ENCODE data around the gene GGPS1. TPM values are rescaled to one million over a fixed set of nuclear protein-coding genes. Genes with fewer than 3 reads are reported as not detected.

The GGPS1 gene
- total and polyA plus RNA-seq, 2 of the 8 experiments (the other 6 are each of a cell fraction or from before 2014, with no cell fraction given), result 20.9 to 43.6 TPM

- Histone ChIP-seq H2BK20ac (ENCODE audit: low read length) (no peak overlapping the region), H3K23ac (ENCODE audit: insufficient read length) (no peak overlapping the region), H3K23me2 (ENCODE audit: low read depth, low read length) (no peaks in the 10 kb centered on the region), H2AFZ (ENCODE audit: low read length) (no peak overlapping the region), H3K4me2 (ENCODE audit: insufficient read depth in 1 of 2, low read depth in 2 of 2, low read length in 2 of 2) (no peak overlapping the region), H3K79me2 (ENCODE audit: control insufficient read depth in 1 of 2, insufficient read depth in 2 of 2, low read length in 2 of 2) (peaks cover 31 to 96% of the 10 kb centered on the region in 2 experiments), H3K4me1 (replicated peaks in 1 of 4; ENCODE audit: control insufficient read depth in 3 of 4, insufficient read depth in 4 of 4, low read length in 3 of 4) (peaks cover 0 to 2% (median 0%) of the 10 kb centered on the region in 4 experiments; a peak in 2 of 7 replicates), H3K9me3 (ENCODE audit: insufficient read depth in 2 of 2, low read depth in 1 of 2, low read length in 1 of 2) (peaks cover 2 to 16% of the 10 kb centered on the region in 2 experiments; a peak in 2 of 4 replicates), H2BK12ac (ENCODE audit: low read depth, low read length) (no peak overlapping the region), H2BK15ac (ENCODE audit: low read length) (no peak overlapping the region), H3K9ac (replicated peaks in 1 of 4; ENCODE audit: extremely low read depth in 1 of 4, low read depth in 3 of 4, low read length in 3 of 4) (no peak overlapping the region), H3K56ac (replicated peaks; ENCODE audit: insufficient read length, low read depth, low read length) (no peak overlapping the region), H2BK120ac (replicated peaks; ENCODE audit: low read depth, low read length) (no peak overlapping the region), H4K91ac (replicated peaks; ENCODE audit: insufficient read length, low read length) (no peak overlapping the region), H3K27ac (ENCODE audit: low read depth, low read length) (no peak overlapping the region), H3K27me3 (replicated peaks in 1 of 4; ENCODE audit: control insufficient read depth in 3 of 4, extremely low read depth in 1 of 4, insufficient read depth in 3 of 4, low read length in 3 of 4) (no peaks in the 10 kb centered on the region), H3K4ac (replicated peaks; ENCODE audit: insufficient read length, low read depth, low read length) (no peak overlapping the region), H2AK5ac (ENCODE audit: low read depth, low read length) (no peak overlapping the region), H3K79me1 (ENCODE audit: low read depth, low read length) (no peaks in the 10 kb centered on the region; the same call in 1 of the 2 replicates), H4K8ac (ENCODE audit: extremely low read depth, insufficient read depth, low read length) (no peak overlapping the region), H4K5ac (ENCODE audit: insufficient read length, low read depth, low read length) (no peak overlapping the region), H3K4me3 (ENCODE audit: extremely low read depth in 1 of 4, insufficient read depth in 2 of 4, low read depth in 3 of 4, low read length in 4 of 4) (no peak overlapping the region), H3K18ac (ENCODE audit: extremely low read depth, low read length) (no peak overlapping the region), H3K36me3 (ENCODE audit: control insufficient read depth in 2 of 4, insufficient read depth in 4 of 4, low read length in 3 of 4) (peaks cover 0 to 7% (median 0%) of the 10 kb centered on the region in 4 experiments; a peak in 1 of 8 replicates), H3K14ac (ENCODE audit: insufficient read length) (no peak overlapping the region), H2BK5ac (ENCODE audit: low read depth, low read length) (no peak overlapping the region), H4K20me1 (replicated peaks in 1 of 2; ENCODE audit: control insufficient read depth in 1 of 2, insufficient read depth in 2 of 2, low read length in 2 of 2) (peaks cover 7 to 11% of the 10 kb centered on the region in 2 experiments)
- CTCF ChIA-PET (ENCODE audit: partially characterized antibody), result interaction anchor here (0.6 kb wide), 1 partner anchor 17 kb away, joined by 4 read pairs; no protein-coding TSS in a partner anchor
- no peak for FAIRE-seq
- TF ChIP-seq BACH1 (IDR thresholded peaks at IDR 0.05; ENCODE audit: low read length) (no peak), BCL11A (IDR thresholded peaks at IDR 0.05; ENCODE audit: low read depth in 2 of 2, low read length in 2 of 2) (no peak), KDM5A (IDR thresholded peaks at IDR 0.05; ENCODE audit: low read length) (no peak), SIRT6 (IDR thresholded peaks at IDR 0.05; ENCODE audit: low read length) (no peak), GABPA (IDR thresholded peaks at IDR 0.05; ENCODE audit: borderline replicate concordance, insufficient read depth, low read length) (no peak), CBX8 (IDR thresholded peaks at IDR 0.05; ENCODE audit: borderline replicate concordance, low read depth, low read length) (no peak), RFX5 (IDR thresholded peaks at IDR 0.05; ENCODE audit: borderline replicate concordance, low read depth, low read length) (no peak), SAP30 (IDR thresholded peaks at IDR 0.05; ENCODE audit: insufficient read depth, insufficient replicate concordance, low read length) (no peak)
- POLR2A ChIA-PET (ENCODE audit: partially characterized antibody), result interaction anchor here (0.7 kb wide), 1 partner anchor 25 kb away, joined by 4 read pairs; no protein-coding TSS in a partner anchor
- no peak for DNase-seq (ENCODE audit: low read depth in 1 of 2, low spot score in 2 of 2)
Observed at GRCh38 chr1:235293322-235293942, 34.9 kb upstream of the GGPS1 start.

Measured in H1 (cell line).